Ovary (tissue), 9 donors: ENCODE measurements around the gene AGBL5. TPM values are rescaled to one million over a fixed set of nuclear protein-coding genes. Genes with fewer than 3 reads are reported as not detected.

Source experiments
- DNase-seq, 5 donors: peaks; one replicate each; pipeline ENCODE4 v3.0.0-alpha.2; 2019 to 2020
- H3K27ac ChIP-seq, 2 donors: fragments of 200-600 bp; one replicate each; pipeline versions ENCODE4 v1.5.1 to v1.8.0; 2019 to 2022
- H3K27me3 ChIP-seq: fragments of 200-600 bp; one replicate; pipeline ENCODE4 v1.8.0; 2022
- H3K36me3 ChIP-seq: fragments of 200-600 bp; sonication (generic); one replicate; pipeline ENCODE4 v1.5.1; 2019
- H3K4me1 ChIP-seq: one replicate; pipeline ENCODE4 v1.8.1; 2013; ENCODE audit warnings: mild to moderate bottlenecking, moderate library complexity; ENCODE audit not compliant: insufficient read depth
- H3K4me3 ChIP-seq: fragments of 200-600 bp; sonication (generic); one replicate; pipeline ENCODE4 v1.5.1; 2017
- H3K9me3 ChIP-seq, 2 donors: fragments of 200-600 bp in 1 of 2; sonication (generic) in 1 of 2; one replicate each; pipeline versions ENCODE4 v1.5.1 to v1.8.1; 2013 to 2019; ENCODE audit warnings: mild to moderate bottlenecking in 1 of 2, moderate library complexity in 1 of 2
- EP300 ChIP-seq: sonication (generic); formaldehyde crosslinking; IDR thresholded peaks from one replicate; pipeline ENCODE4 v1.6.1; 2017; ENCODE audit warnings: antibody characterized with exemption
- POLR2A ChIP-seq: fragments of 450-650 bp; IDR thresholded peaks from one replicate; pipeline ENCODE4 v1.6.1; 2017; ENCODE audit warnings: antibody characterized with exemption, mild to moderate bottlenecking, moderate library complexity
- WGBS, 3 donors: extraction: QIAGEN DNeasy Blood & Tissue Kit in 1 of 3; methylation state at CpG; one replicate each; pipeline versions ENCODE4 v1.1.5 to v1.1.7; 2013 to 2017; 5-methylcytosine and 5-hydroxymethylcytosine counted together
- intact Hi-C, 4 donors: fragments of 100-400 bp; cut with DNase I; formaldehyde crosslinking; loops; one replicate each; pipeline versions ENCODE4 v1.11.0 to v1.15.1; 2022 to 2023
- polyA plus RNA-seq, 2 donors: library from polyadenylated mRNA; stranded (reverse); fragments of 200-250 nt in 1 of 2; fragments of 350-450 nt in 1 of 2; fragmentation: Illumina TruSeq in 1 of 2; extraction: RNeasy Lipid Tissue Mini Kit (QIAGEN cat#74804) in 1 of 2; gene quantifications; one replicate each; pipeline ENCODE4 v1.2.3, GENCODE V29; 2013 to 2014
- total RNA-seq, 7 donors: library from RNA; depleted of rRNA in 2 of 7; stranded (reverse); fragments of >200 nt in 2 of 7; fragmentation: NEBNext Ultra II Directional in 3 of 7; extraction: Animal tissue kit (Norgen Biotek cat#: 25700) in 3 of 7; gene quantifications; one replicate each; pipeline versions ENCODE4 v1.1.0 to v1.2.4, GENCODE V29; 2016 to 2023
- TF ChIP-seq, protein P1 (sequence below), 3 donors: fragments of 450-650 bp in 2 of 3; fragments of 200-600 bp in 1 of 3; IDR thresholded peaks; one replicate each; pipeline versions ENCODE4 v1.5.1 to v1.8.0; 2016 to 2022; ENCODE audit warnings: antibody characterized with exemption in 3 of 3, mild to moderate bottlenecking in 1 of 3
- donor health status: DM: no; HTN: no; CAD: no; lungs with moderate emphysema.
- donor health status: DM: no; HTN: no; CAD: no.
- donor health status: Bipolar disorder and iron deficiency.
- donor health status: DM: yes; HTN: yes; CAD: no.
- donor health status: DM: no; HTN: no; CAD: no.
- donor health status: DM: yes; HTN: yes; CAD: no.

AGBL5 gene
- total and polyA plus RNA-seq, 9 donors: 11.7 to 26.9 (median 23.9) TPM

- Histone ChIP-seq H3K27me3 (no peaks in the 10 kb centered on the region), H3K36me3 (no peaks in the 10 kb centered on the region), H3K4me3 (no peak overlapping the region), H3K4me1 (no peaks in the 10 kb centered on the region), H3K27ac (no peak overlapping the region), H3K9me3 (no peaks in the 10 kb centered on the region)
- TF ChIP-seq EP300 (no peak), POLR2A (no peak)
- TF ChIP-seq, protein P1, sequence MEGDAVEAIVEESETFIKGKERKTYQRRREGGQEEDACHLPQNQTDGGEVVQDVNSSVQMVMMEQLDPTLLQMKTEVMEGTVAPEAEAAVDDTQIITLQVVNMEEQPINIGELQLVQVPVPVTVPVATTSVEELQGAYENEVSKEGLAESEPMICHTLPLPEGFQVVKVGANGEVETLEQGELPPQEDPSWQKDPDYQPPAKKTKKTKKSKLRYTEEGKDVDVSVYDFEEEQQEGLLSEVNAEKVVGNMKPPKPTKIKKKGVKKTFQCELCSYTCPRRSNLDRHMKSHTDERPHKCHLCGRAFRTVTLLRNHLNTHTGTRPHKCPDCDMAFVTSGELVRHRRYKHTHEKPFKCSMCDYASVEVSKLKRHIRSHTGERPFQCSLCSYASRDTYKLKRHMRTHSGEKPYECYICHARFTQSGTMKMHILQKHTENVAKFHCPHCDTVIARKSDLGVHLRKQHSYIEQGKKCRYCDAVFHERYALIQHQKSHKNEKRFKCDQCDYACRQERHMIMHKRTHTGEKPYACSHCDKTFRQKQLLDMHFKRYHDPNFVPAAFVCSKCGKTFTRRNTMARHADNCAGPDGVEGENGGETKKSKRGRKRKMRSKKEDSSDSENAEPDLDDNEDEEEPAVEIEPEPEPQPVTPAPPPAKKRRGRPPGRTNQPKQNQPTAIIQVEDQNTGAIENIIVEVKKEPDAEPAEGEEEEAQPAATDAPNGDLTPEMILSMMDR (IDR thresholded peaks at IDR 0.05): no peak
- DNase-seq: no peak
- WGBS, 3 donors: 81 to 87% (median 82%) methylated on average over 6 of the region's 6 CpGs
- intact Hi-C loops: loop anchor here in 2 of 4 donors (10.0 kb wide), 1 partner anchor 45 kb away; the partner anchor contains the start of gene KHK (in 2 of the 2)
These were observed 12.0 kb upstream of the AGBL5 start for GRCh38 chr2:27039426-27039825.

- WGBS, 3 donors: 89 to 92% (median 90%) methylated on average over 7 of the region's 7 CpGs
- H3K4me3 ChIP-seq: no peak overlapping the region
- H3K27ac ChIP-seq: no peak overlapping the region
- H3K4me1 ChIP-seq: no peaks in the 10 kb centered on the region
- H3K36me3 ChIP-seq: no peaks in the 10 kb centered on the region
- TF ChIP-seq EP300 (no peak), POLR2A (no peak)
- TF ChIP-seq, protein P1 (IDR thresholded peaks at IDR 0.05): no peak
- intact Hi-C loops: loop anchor here in 3 of 4 donors (5.0 to 10.0 kb wide), 2 partner anchors 45 to 47 kb away; partner anchors contain the start of gene KHK (in 3 of the 3)
- no peak for DNase-seq
- no peaks in the 10 kb centered on the region for H3K27me3 ChIP-seq
- H3K9me3 ChIP-seq: no peaks in the 10 kb centered on the region
These were observed 11.6 kb upstream of the AGBL5 start for GRCh38 chr2:27039871-27040270.

DNA sequence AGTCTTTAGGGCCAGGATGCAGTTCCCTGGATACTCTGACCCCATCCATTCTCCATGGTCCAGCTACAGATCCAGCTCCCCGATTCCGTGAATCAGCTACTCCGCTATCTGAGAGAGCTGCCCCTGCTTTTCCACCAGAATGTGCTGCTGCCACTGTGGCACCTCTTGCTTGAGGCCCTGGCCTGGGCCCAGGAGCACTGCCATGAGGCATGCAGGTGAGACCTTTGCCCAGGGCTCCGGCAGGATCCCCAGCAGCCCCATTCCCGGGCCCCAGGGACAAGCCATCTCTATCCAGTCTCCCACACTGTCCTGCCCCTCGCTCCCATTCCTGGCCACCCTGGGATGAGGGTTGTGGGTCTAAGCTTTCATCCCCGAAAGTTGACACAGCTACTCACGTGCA lies 11.2 kb upstream of the AGBL5 start:
- no peak overlapping the region for H3K27ac ChIP-seq
- no peak overlapping the region for H3K4me3 ChIP-seq
- TF ChIP-seq POLR2A (no peak), EP300 (no peak)
- TF ChIP-seq, protein P1 (IDR thresholded peaks at IDR 0.05): no peak
- intact Hi-C loops: loop anchor here in 1 of 4 donors (5.0 kb wide), 1 partner anchor 47 kb away; the partner anchor contains the start of gene KHK
- WGBS, 3 donors: 87 to 90% (median 88%) methylated on average over 8 of the region's 8 CpGs
- DNase-seq: no peak
- H3K27me3 ChIP-seq: no peaks in the 10 kb centered on the region
- H3K9me3 ChIP-seq: no peaks in the 10 kb centered on the region
- H3K36me3 ChIP-seq: no peaks in the 10 kb centered on the region
- no peaks in the 10 kb centered on the region for H3K4me1 ChIP-seq

GRCh38 chr2:27041752-27042151 lies 9.7 kb upstream of the AGBL5 start:
- no peak overlapping the region for H3K27ac ChIP-seq
- no peak overlapping the region for H3K4me3 ChIP-seq
- intact Hi-C loops: loop anchor here in 1 of 4 donors (5.0 kb wide), 1 partner anchor 46 kb away; the partner anchor contains the start of gene KHK
- WGBS, 3 donors: 38 to 43% (median 41%) methylated on average over 5 of the region's 5 CpGs
- no peaks in the 10 kb centered on the region for H3K9me3 ChIP-seq
- H3K27me3 ChIP-seq: no peaks in the 10 kb centered on the region
- H3K4me1 ChIP-seq: no peaks in the 10 kb centered on the region
- no peaks in the 10 kb centered on the region for H3K36me3 ChIP-seq
- TF ChIP-seq, protein P1 (IDR thresholded peaks at IDR 0.05): no peak
- TF ChIP-seq POLR2A: no peak
- no peak for TF ChIP-seq EP300
- no peak for DNase-seq
